ENCODE results near the gene OR12D2. TPM values are rescaled to one million over a fixed set of nuclear protein-coding genes. Genes with fewer than 3 reads are reported as not detected.

OR12D2 gene
- total and polyA plus RNA-seq, 8 donors: not detected

GRCh38 chr6:29375191-29375590, 20.2 kb upstream of the OR12D2 start, which contains the start of gene OR12D3:
Gene OR12D3 (minus strand): TSS chr6:29375291. CDS start chr6:29375287, 4 bp downstream.
- Histone ChIP-seq H3K27ac (no peak within 1 kb of the TSS), H3K36me3 (no peaks in the 10 kb centered on the region), H3K4me3 (no peak within 1 kb of the TSS), H3K9me3 (peaks cover 0 to 6% (median 0%) of the 10 kb centered on the region in 4 donors), H3K4me1 (no peaks in the 10 kb centered on the region), H3K27me3 (no peaks in the 10 kb centered on the region)
- WGBS, 5 donors: 89 to 96% (median 92%) methylated on average over 1 of the region's 1 CpG
- TF ChIP-seq POLR2AphosphoS5 (IDR thresholded peaks at IDR 0.05) (no peak), EP300 (IDR thresholded peaks at IDR 0.05) (no peak), CTCF (IDR thresholded peaks at IDR 0.05) (no peak), POLR2A (IDR thresholded peaks at IDR 0.05) (no peak)
- DNase-seq: no peak
- intact Hi-C loops (cut with DNase I; ENCODE audit: low total_unique reads): no loop called here

- Histone ChIP-seq H3K36me3 (no peaks in the 10 kb centered on the region), H3K4me1 (no peaks in the 10 kb centered on the region), H3K9me3 (peaks cover 0 to 6% (median 0%) of the 10 kb centered on the region in 4 donors), H3K4me3 (no peak overlapping the region), H3K27me3 (no peaks in the 10 kb centered on the region), H3K27ac (no peak overlapping the region)
- intact Hi-C loops (cut with DNase I; ENCODE audit: low total_unique reads): no loop called here
- TF ChIP-seq EP300 (IDR thresholded peaks at IDR 0.05) (no peak), CTCF (IDR thresholded peaks at IDR 0.05) (no peak), POLR2AphosphoS5 (IDR thresholded peaks at IDR 0.05) (no peak), POLR2A (IDR thresholded peaks at IDR 0.05) (no peak)
- no peak for DNase-seq
These were observed 19.4 kb upstream of the OR12D2 start for GRCh38 chr6:29376003-29376402.

GRCh38 chr6:29388533-29388932, 6.9 kb upstream of the OR12D2 start:
- 37 to 59% (median 54%) methylated on average over 4 of the region's 4 CpGs for WGBS, 5 donors
- DNase-seq: no peak

GRCh38 chr6:29399525-29399924, 4.1 kb downstream of the OR12D2 start:
- intact Hi-C loops (cut with DNase I; ENCODE audit: low total_unique reads): no loop called here
- DNase-seq: no peak
- Histone ChIP-seq H3K36me3 (no peaks in the 10 kb centered on the region), H3K9me3 (peaks cover 0 to 2% (median 0%) of the 10 kb centered on the region in 4 donors), H3K27me3 (no peaks in the 10 kb centered on the region), H3K27ac (no peak overlapping the region), H3K4me3 (no peak overlapping the region), H3K4me1 (no peaks in the 10 kb centered on the region)
- 57 to 72% (median 70%) methylated on average over 2 of the region's 2 CpGs for WGBS, 5 donors
- TF ChIP-seq POLR2A (IDR thresholded peaks at IDR 0.05) (no peak), POLR2AphosphoS5 (IDR thresholded peaks at IDR 0.05) (no peak), EP300 (IDR thresholded peaks at IDR 0.05) (no peak), CTCF (IDR thresholded peaks at IDR 0.05) (no peak)

More at GRCh38 chr6:29388533-29388932, 6.9 kb upstream of the OR12D2 start:
- peaks cover 0 to 10% (median 0%) of the 10 kb centered on the region in 3 donors for H3K27me3 ChIP-seq
- intact Hi-C loops (cut with DNase I; ENCODE audit: low total_unique reads): no loop called here
- no peaks in the 10 kb centered on the region for H3K9me3 ChIP-seq
- no peaks in the 10 kb centered on the region for H3K36me3 ChIP-seq
- H3K4me3 ChIP-seq: no peak overlapping the region
- no peak for TF ChIP-seq POLR2A (IDR thresholded peaks at IDR 0.05)
- no peak for TF ChIP-seq EP300 (IDR thresholded peaks at IDR 0.05)
- H3K4me1 ChIP-seq: no peaks in the 10 kb centered on the region
- no peak overlapping the region for H3K27ac ChIP-seq

GRCh38 chr6:29403801-29404200, 8.4 kb downstream of the OR12D2 start:
- Histone ChIP-seq H3K4me1 (no peaks in the 10 kb centered on the region), H3K27me3 (no peaks in the 10 kb centered on the region), H3K4me3 (no peak overlapping the region), H3K36me3 (no peaks in the 10 kb centered on the region), H3K27ac (no peak overlapping the region), H3K9me3 (peaks cover 0 to 7% (median 0%) of the 10 kb centered on the region in 4 donors)
- DNase-seq: no peak
- intact Hi-C loops (cut with DNase I; ENCODE audit: low total_unique reads): no loop called here
- WGBS, 5 donors: 44 to 98% (median 51%) methylated on average over 1 of the region's 1 CpG
- TF ChIP-seq POLR2AphosphoS5 (IDR thresholded peaks at IDR 0.05) (no peak), EP300 (IDR thresholded peaks at IDR 0.05) (no peak), CTCF (IDR thresholded peaks at IDR 0.05) (no peak), POLR2A (IDR thresholded peaks at IDR 0.05) (no peak)

Data from stomach (tissue), 9 donors.